ENCODE measurements around the gene ADAMTSL3. TPM values are rescaled to one million over a fixed set of nuclear protein-coding genes. Genes with fewer than 3 reads are reported as not detected.

Gene ADAMTSL3
- total RNA-seq, 4 donors from 2014 or later = 3.1 to 48.2 (median 24.6) TPM

DNA sequence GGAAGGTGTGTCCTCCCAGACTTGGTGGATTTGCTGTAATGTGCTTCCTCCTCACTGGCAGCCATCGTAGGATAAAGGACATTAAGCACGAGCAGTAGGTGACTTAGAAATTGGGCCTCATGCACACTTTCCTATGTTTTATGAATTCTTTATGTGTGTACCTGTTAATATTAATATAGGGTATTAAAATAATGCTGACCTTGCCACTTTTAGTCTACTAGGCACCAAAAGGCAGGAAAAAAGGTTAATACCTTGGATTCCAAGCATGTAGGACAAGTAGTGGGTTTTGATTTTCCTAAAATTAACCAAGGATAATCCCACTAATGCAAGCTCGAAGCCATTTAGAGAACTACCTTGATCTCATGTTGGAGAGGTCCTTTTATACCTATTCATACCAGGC lies 55.9 kb downstream of the ADAMTSL3 start:
- Histone ChIP-seq H3K27me3 (no peaks in the 10 kb centered on the region), H3K9me3 (no peaks in the 10 kb centered on the region), H3K4me1 (no peaks in the 10 kb centered on the region), H3K36me3 (no peaks in the 10 kb centered on the region), H3K27ac (no peak overlapping the region), H3K4me3 (no peak overlapping the region)
- intact Hi-C loops (cut with DNase I; ENCODE audit: low total_unique reads) = no loop called here
- no peak for DNase-seq
- no peak for TF ChIP-seq POLR2A (IDR thresholded peaks at IDR 0.05)
- TF ChIP-seq, protein P1, sequence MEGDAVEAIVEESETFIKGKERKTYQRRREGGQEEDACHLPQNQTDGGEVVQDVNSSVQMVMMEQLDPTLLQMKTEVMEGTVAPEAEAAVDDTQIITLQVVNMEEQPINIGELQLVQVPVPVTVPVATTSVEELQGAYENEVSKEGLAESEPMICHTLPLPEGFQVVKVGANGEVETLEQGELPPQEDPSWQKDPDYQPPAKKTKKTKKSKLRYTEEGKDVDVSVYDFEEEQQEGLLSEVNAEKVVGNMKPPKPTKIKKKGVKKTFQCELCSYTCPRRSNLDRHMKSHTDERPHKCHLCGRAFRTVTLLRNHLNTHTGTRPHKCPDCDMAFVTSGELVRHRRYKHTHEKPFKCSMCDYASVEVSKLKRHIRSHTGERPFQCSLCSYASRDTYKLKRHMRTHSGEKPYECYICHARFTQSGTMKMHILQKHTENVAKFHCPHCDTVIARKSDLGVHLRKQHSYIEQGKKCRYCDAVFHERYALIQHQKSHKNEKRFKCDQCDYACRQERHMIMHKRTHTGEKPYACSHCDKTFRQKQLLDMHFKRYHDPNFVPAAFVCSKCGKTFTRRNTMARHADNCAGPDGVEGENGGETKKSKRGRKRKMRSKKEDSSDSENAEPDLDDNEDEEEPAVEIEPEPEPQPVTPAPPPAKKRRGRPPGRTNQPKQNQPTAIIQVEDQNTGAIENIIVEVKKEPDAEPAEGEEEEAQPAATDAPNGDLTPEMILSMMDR (IDR thresholded peaks at IDR 0.05) = no peak

DNA sequence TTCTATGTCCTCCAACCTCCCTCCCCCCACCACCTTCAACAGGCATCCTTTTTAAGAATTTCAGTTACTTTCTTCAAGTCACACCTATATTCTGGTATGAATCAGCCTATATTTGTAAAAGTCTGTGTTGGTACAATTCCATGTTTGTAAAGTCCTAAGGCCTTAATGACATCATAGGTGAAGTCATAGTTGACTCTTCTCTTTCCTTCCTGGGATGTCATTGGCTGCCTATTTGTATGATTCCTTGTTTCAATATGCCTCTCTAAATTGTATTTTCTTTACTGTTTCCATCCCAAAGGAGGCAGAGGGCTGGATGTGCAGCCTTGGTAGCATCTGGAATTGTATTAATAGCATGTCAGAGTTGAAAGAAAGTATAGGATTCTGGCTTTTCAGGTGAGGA lies 56.5 kb downstream of the ADAMTSL3 start:
- Histone ChIP-seq H3K4me1 (no peaks in the 10 kb centered on the region), H3K27me3 (no peaks in the 10 kb centered on the region), H3K36me3 (no peaks in the 10 kb centered on the region), H3K27ac (no peak overlapping the region), H3K9me3 (no peaks in the 10 kb centered on the region), H3K4me3 (no peak overlapping the region)
- intact Hi-C loops (cut with DNase I; ENCODE audit: low total_unique reads) = no loop called here
- no peak for DNase-seq
- no peak for TF ChIP-seq POLR2A (IDR thresholded peaks at IDR 0.05)
- TF ChIP-seq, protein P1 (IDR thresholded peaks at IDR 0.05) = no peak

DNA sequence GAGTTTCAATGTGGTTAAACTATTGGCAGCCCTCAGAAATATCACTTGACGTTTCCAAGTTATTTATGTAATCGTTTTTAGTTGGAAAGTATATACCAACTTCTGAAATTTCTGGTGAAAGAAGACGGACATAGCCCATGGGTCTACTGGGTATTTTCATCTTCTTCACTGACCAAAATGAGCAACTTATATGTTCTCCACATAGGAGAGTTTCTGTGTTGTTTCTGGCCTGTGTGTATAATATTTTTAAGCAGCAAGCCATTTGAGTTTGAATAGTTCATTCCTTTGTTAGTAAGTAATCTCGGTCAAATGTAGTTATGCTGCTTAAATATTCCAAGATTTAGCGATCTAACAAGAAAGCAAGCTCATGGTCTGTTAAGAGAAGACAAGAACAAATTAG lies 57.3 kb downstream of the ADAMTSL3 start:
- DNase-seq = no peak
- TF ChIP-seq, protein P1 (IDR thresholded peaks at IDR 0.05) = no peak
- no peak for TF ChIP-seq POLR2A (IDR thresholded peaks at IDR 0.05)
- H3K9me3 ChIP-seq = no peaks in the 10 kb centered on the region
- no peaks in the 10 kb centered on the region for H3K4me1 ChIP-seq
- intact Hi-C loops (cut with DNase I; ENCODE audit: low total_unique reads) = no loop called here
- no peak overlapping the region for H3K27ac ChIP-seq
- H3K36me3 ChIP-seq = no peaks in the 10 kb centered on the region
- no peak overlapping the region for H3K4me3 ChIP-seq
- H3K27me3 ChIP-seq = no peaks in the 10 kb centered on the region

DNA sequence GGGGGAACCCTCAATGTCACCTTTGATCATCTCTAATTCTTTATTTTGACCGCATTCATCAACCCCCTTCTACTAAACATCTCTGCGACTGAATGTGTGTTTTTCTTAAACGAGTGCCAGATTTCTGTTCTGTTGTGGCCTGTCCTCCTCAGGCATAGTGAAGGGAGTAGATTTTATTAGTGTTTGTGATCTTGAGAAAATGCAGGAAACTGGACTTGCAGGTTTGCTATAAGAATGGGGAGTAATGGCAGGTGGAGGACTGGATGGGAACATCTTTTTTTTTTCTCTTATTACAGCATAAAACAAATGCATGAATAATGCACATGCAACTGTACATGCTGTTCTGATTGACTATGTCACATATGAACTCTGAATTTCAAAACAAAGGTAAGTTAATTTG lies 59.3 kb downstream of the ADAMTSL3 start:
- no peaks in the 10 kb centered on the region for H3K9me3 ChIP-seq
- TF ChIP-seq, protein P1 (IDR thresholded peaks at IDR 0.05) = no peak
- intact Hi-C loops (cut with DNase I; ENCODE audit: low total_unique reads) = no loop called here
- no peak overlapping the region for H3K4me3 ChIP-seq
- H3K36me3 ChIP-seq = no peaks in the 10 kb centered on the region
- H3K27me3 ChIP-seq = no peaks in the 10 kb centered on the region
- no peak overlapping the region for H3K27ac ChIP-seq
- no peak for DNase-seq
- no peaks in the 10 kb centered on the region for H3K4me1 ChIP-seq

DNA sequence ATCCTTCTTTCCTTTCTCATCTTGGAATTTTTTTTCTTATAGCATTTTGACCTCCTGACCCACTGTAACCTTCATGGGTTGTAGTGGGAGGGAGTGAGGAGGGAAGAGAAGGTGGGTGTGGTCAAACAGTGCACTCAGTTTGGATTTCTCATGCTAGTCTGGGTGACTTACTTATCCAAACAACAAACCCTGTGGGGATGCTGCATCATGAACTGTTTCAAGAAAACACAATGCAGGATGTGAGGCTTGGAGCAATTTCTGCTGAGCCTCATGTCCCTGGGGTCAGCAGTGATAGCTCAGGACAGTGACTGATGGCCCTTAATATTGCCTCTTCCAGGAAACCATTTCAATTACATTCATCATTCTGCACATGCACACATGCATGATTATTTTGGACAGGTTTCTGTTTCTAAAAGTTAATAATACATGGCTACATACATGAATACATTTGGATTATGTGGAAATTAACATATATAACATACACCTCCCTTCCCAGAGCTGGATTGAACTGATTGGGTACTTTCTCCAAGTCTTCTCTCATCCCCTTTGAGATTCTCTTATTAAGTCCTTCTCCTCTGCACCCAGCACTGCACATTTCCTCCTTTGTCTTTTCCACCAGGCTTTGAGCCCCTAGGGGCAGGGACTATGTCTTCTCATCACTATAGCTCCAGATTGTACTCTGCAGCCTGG lies 61.2 kb downstream of the ADAMTSL3 start:
- Histone ChIP-seq H3K36me3 (no peaks in the 10 kb centered on the region), H3K9me3 (no peaks in the 10 kb centered on the region), H3K4me1 (no peaks in the 10 kb centered on the region), H3K27ac (no peak overlapping the region), H3K4me3 (no peak overlapping the region), H3K27me3 (no peaks in the 10 kb centered on the region)
- DNase-seq = no peak
- intact Hi-C loops (cut with DNase I; ENCODE audit: low total_unique reads) = no loop called here
- TF ChIP-seq, protein P1 (IDR thresholded peaks at IDR 0.05) = no peak
- TF ChIP-seq POLR2A (IDR thresholded peaks at IDR 0.05) = no peak
